Endothelial cell (in vitro differentiated cells): ENCODE results near the gene SLCO3A1. TPM values are rescaled to one million over a fixed set of nuclear protein-coding genes. Genes with fewer than 3 reads are reported as not detected.

ENCODE experiments used
- DNase-seq: peaks from one replicate; pipeline ENCODE4 v3.0.0; 2021; ENCODE audit warnings: low spot score
- H3K27ac Mint-ChIP-seq: one replicate; pipeline ENCODE4 v1.8.0; 2021; ENCODE audit warnings: mixed read lengths, inconsistent platforms; ENCODE audit not compliant: unreplicated experiment
- H3K27me3 Mint-ChIP-seq: one replicate; pipeline ENCODE4 v1.8.0; 2021; ENCODE audit warnings: mild to moderate bottlenecking, moderate library complexity, mixed read lengths, inconsistent platforms; ENCODE audit not compliant: unreplicated experiment
- H3K36me3 Mint-ChIP-seq: one replicate; pipeline ENCODE4 v1.8.0; 2021; ENCODE audit warnings: mild to moderate bottlenecking, low read depth, mixed read lengths, inconsistent platforms; ENCODE audit not compliant: unreplicated experiment
- H3K4me1 Mint-ChIP-seq: one replicate; pipeline ENCODE4 v1.8.0; 2021; ENCODE audit warnings: mild to moderate bottlenecking, mixed read lengths, inconsistent platforms; ENCODE audit not compliant: unreplicated experiment
- H3K4me3 Mint-ChIP-seq: one replicate; pipeline ENCODE4 v1.8.0; 2021; ENCODE audit warnings: mild to moderate bottlenecking, mixed read lengths, inconsistent platforms; ENCODE audit not compliant: unreplicated experiment
- H3K9me3 Mint-ChIP-seq: one replicate; pipeline ENCODE4 v1.8.0; 2021; ENCODE audit warnings: mixed read lengths, inconsistent platforms; ENCODE audit not compliant: unreplicated experiment
- total RNA-seq: library from RNA; stranded (reverse); fragmentation: NEBNext Ultra II Directional; extraction: Animal tissue kit (Norgen Biotek cat#: 25700); gene quantifications from one replicate; pipeline ENCODE4 v1.2.1, GENCODE V29; 2021; ENCODE audit not compliant: unreplicated experiment
- TF ChIP-seq, protein P1 (sequence below): fragments of 200-600 bp; sonication (generic); IDR thresholded peaks from one replicate; pipeline ENCODE4 v1.5.0; 2021; ENCODE audit warnings: antibody characterized with exemption; ENCODE audit not compliant: unreplicated experiment

Gene SLCO3A1
- total RNA-seq, 1 donor from 2014 or later, result 30.9 TPM

DNA sequence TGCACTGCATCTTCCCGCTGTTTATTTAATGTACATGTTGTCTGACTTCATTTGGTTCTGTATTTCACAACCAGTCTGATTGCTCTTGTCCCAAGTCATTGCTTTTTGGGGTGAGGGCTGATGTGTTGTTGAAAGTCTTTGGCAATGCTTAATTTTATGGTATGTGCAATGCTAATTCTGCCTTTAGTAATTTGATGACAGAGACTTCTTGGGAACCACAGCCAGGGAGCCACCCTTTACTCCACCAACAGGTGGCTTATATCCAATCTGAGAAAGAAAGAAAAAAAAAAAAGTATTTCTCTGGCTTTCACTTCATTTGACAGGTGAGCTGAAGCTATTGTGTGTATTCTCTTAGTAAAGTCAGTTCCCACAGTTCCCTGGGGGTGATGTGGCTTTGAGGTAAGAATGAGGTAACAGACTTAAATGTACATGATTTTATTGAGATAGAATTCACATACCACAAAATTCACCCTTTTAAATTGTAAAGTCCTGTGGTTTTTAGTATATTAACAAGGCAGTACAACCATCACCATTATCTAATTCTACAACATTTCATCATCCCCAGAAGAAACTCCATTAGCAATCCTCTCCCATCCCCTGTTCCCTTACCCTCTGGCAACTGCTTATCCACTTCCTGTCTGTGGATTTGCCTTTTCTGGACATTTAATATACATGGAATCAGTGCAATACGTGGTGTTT, 97.3 kb downstream of the SLCO3A1 start:
- DNase-seq, result no peak
- Mint-ChIP-seq H3K4me1 (peaks cover 68% of the 10 kb centered on the region), H3K36me3 (no peaks in the 10 kb centered on the region), H3K27me3 (peaks cover 12% of the 10 kb centered on the region), H3K9me3 (no peaks in the 10 kb centered on the region), H3K27ac (peak overlapping the region; percentile 42), H3K4me3 (no peak overlapping the region)
- TF ChIP-seq, protein P1, sequence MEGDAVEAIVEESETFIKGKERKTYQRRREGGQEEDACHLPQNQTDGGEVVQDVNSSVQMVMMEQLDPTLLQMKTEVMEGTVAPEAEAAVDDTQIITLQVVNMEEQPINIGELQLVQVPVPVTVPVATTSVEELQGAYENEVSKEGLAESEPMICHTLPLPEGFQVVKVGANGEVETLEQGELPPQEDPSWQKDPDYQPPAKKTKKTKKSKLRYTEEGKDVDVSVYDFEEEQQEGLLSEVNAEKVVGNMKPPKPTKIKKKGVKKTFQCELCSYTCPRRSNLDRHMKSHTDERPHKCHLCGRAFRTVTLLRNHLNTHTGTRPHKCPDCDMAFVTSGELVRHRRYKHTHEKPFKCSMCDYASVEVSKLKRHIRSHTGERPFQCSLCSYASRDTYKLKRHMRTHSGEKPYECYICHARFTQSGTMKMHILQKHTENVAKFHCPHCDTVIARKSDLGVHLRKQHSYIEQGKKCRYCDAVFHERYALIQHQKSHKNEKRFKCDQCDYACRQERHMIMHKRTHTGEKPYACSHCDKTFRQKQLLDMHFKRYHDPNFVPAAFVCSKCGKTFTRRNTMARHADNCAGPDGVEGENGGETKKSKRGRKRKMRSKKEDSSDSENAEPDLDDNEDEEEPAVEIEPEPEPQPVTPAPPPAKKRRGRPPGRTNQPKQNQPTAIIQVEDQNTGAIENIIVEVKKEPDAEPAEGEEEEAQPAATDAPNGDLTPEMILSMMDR, result no peak

DNA sequence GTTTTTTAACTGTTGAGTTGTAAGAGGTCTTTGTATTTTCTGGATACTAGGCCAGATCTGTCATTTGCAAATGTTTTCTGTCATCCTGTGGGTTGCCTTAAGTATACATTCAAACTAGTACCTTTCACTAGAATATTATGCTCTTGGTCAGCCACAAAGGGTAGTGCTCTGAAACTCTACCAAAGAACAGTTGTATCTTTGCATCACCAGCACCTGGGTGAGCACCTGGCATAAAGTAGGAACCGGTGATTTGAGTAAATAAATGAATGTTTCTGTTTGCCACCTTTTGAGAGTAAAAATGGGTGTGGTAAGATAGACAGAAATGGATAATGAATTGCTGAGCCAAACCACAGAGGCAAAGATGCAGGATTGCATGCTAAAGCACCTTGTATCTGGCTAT, 98.7 kb downstream of the SLCO3A1 start:
- TF ChIP-seq, protein P1, result no peak
- no peak overlapping the region for H3K4me3 Mint-ChIP-seq
- no peaks in the 10 kb centered on the region for H3K9me3 Mint-ChIP-seq
- H3K4me1 Mint-ChIP-seq, result peaks cover 64% of the 10 kb centered on the region
- H3K27me3 Mint-ChIP-seq, result peaks cover 12% of the 10 kb centered on the region
- H3K36me3 Mint-ChIP-seq, result no peaks in the 10 kb centered on the region
- no peak for DNase-seq
- H3K27ac Mint-ChIP-seq, result no peak overlapping the region

DNA sequence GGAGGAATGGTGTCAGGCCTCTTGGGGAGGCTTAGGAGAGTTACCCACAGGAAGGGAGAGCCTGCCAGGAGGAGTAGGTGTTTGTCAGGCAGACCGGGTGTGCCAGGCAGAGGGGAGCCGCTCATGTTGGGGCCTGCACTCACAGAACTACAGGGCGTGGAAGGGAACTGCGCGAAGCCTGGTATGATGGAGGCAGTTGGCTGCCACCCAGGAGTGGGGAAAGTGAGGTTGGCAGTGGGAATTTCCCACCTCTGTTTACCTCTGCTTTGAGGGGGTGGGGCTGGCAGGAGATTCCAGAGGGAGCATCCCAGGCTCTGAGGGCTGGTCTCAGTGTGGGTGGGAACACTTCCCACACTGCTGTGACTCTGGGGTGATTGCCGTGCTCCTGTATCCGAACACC, 99.9 kb downstream of the SLCO3A1 start:
- H3K27ac Mint-ChIP-seq, result peak overlapping the region; percentile 74
- H3K9me3 Mint-ChIP-seq, result no peaks in the 10 kb centered on the region
- peaks cover 57% of the 10 kb centered on the region for H3K4me1 Mint-ChIP-seq
- TF ChIP-seq, protein P1, result no peak
- peaks cover 12% of the 10 kb centered on the region for H3K27me3 Mint-ChIP-seq
- no peak for DNase-seq
- H3K4me3 Mint-ChIP-seq, result no peak overlapping the region
- no peaks in the 10 kb centered on the region for H3K36me3 Mint-ChIP-seq

DNA sequence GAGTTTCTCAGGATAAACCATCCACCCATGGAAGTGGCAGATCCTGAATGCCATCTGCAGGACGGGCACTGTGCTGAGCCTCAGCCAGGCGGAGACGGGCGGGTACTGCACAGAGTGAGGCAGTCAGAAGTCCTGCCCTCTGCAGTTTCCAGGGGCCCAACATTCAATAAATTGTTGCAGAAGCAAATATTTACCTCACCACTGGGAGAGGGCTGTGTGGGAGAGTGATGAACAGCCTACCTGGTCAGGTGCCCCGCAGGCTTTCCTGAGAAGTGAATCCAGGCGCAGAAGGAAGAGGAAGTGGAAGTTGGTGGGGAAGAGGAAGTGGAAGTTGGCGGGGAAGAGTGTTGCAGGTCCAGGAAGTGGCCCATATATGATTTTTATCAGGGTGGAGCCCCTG, 100.8 kb downstream of the SLCO3A1 start:
- H3K4me1 Mint-ChIP-seq, result peaks cover 52% of the 10 kb centered on the region
- TF ChIP-seq, protein P1, result no peak
- peaks cover 11% of the 10 kb centered on the region for H3K27me3 Mint-ChIP-seq
- no peaks in the 10 kb centered on the region for H3K9me3 Mint-ChIP-seq
- no peak overlapping the region for H3K4me3 Mint-ChIP-seq
- no peaks in the 10 kb centered on the region for H3K36me3 Mint-ChIP-seq
- peak overlapping the region; percentile 74 for H3K27ac Mint-ChIP-seq
- DNase-seq, result no peak

DNA sequence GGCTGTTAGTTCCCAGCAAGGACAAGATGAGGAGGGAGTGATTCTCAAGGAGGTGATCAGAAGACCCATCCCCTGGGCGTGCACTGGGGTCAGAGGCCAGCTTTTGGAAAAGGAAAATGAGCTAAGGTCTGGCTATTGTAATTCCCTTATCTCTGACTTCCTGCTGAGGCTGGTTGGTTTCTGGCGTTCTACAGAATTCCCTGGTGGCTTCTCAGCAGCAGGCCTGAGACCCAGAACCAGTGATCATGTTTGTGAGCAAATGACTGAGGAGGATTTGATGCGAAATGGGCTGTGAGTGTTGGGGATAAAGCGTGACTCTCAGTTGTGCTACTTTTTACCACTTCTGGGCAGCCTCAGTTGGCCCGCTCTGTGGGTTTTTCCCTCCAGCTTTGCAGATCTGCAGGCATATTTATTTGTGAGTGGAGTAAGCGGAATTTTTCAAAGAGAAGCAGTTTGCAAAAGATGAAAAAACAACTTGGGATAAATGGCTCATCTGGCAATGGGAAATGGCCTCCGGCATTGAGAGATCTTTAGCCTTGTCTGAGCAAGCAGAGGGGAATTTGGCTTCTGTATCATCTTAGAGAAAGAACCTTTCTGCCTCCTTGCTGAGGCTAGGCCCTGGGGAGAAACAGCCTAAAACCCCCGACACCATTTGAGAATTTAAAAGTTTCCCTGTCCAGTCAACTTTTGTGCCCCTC, 102.7 kb downstream of the SLCO3A1 start:
- peak overlapping the region; percentile 94 for H3K27ac Mint-ChIP-seq
- H3K9me3 Mint-ChIP-seq, result no peaks in the 10 kb centered on the region
- no peak overlapping the region for H3K4me3 Mint-ChIP-seq
- H3K27me3 Mint-ChIP-seq, result peaks cover 11% of the 10 kb centered on the region
- peaks cover 44% of the 10 kb centered on the region for H3K4me1 Mint-ChIP-seq
- no peaks in the 10 kb centered on the region for H3K36me3 Mint-ChIP-seq
- DNase-seq, result peak; percentile 31
- TF ChIP-seq, protein P1, result no peak
